Natural killer cell (primary cell): ENCODE results near the gene CHD2. TPM values are rescaled to one million over a fixed set of nuclear protein-coding genes. Genes with fewer than 3 reads are reported as not detected.
"Not testable (repeated sequence)": the region's sequence is repeated elsewhere in the genome, so short reads cannot be mapped to it uniquely, and the experiment has no call there.

Experiments
- ATAC-seq, 3 donors: fragments of 150-1000 bp in 2 of 3; fragments of 200-7000 bp in 1 of 3; cut with Tn5 transposase; 1 replicate in 1 of 3; 2 replicates in 2 of 3; pipeline ENCODE4 v1.10.0; 2021; ENCODE audit warnings: mild to moderate bottlenecking in 2 of 3, moderate library complexity in 2 of 3
- DNase-seq, 2 donors: peaks; one replicate each; pipeline versions ENCODE4 v3.0.0 to v3.0.0-alpha.2; 2013 to 2021; ENCODE audit warnings: mixed read lengths in 1 of 2
- H3K27ac ChIP-seq: one replicate; pipeline ENCODE4 v1.5.1; 2013; ENCODE audit warnings: mild to moderate bottlenecking, low read length
- H3K27me3 ChIP-seq: one replicate; pipeline ENCODE4 v1.6.1; 2013; ENCODE audit warnings: low read length; ENCODE audit not compliant: control insufficient read depth, insufficient read depth
- H3K36me3 ChIP-seq: one replicate; pipeline ENCODE4 v1.6.1; 2013; ENCODE audit warnings: low read length; ENCODE audit not compliant: control insufficient read depth, insufficient read depth
- H3K4me1 ChIP-seq: one replicate; pipeline ENCODE4 v1.6.1; 2013; ENCODE audit warnings: low read length; ENCODE audit not compliant: control insufficient read depth, insufficient read depth
- H3K4me3 ChIP-seq: one replicate; pipeline ENCODE4 v1.5.1; 2013; ENCODE audit warnings: low read length
- H3K9me3 ChIP-seq: one replicate; pipeline ENCODE4 v1.6.1; 2013; ENCODE audit warnings: low read length; ENCODE audit not compliant: control insufficient read depth, insufficient read depth
- H3K27ac Mint-ChIP-seq, 2 donors: one replicate each; pipeline ENCODE4 v1.8.0; 2022; ENCODE audit warnings: mild to moderate bottlenecking in 2 of 2, mixed read lengths in 2 of 2, moderate library complexity in 1 of 2
- H3K27me3 Mint-ChIP-seq, 2 donors: one replicate each; pipeline ENCODE4 v1.8.0; 2022; ENCODE audit warnings: low read depth in 2 of 2, mixed read lengths in 2 of 2
- H3K36me3 Mint-ChIP-seq: one replicate; pipeline ENCODE4 v1.8.0; 2022; ENCODE audit warnings: mixed read lengths
- H3K4me1 Mint-ChIP-seq, 2 donors: one replicate each; pipeline ENCODE4 v1.8.0; 2022; ENCODE audit warnings: mixed read lengths in 2 of 2
- H3K4me3 Mint-ChIP-seq: one replicate; pipeline ENCODE4 v1.8.0; 2022; ENCODE audit warnings: mild to moderate bottlenecking, moderate library complexity, mixed read lengths
- H3K9me3 Mint-ChIP-seq, 2 donors: one replicate each; pipeline ENCODE4 v1.8.0; 2022; ENCODE audit warnings: mixed read lengths in 2 of 2
- CTCF ChIP-seq: fragments of 200-600 bp; IDR thresholded peaks from one replicate; pipeline ENCODE4 v1.8.0; 2022; ENCODE audit warnings: antibody characterized with exemption
- WGBS: methylation state at CpG from one replicate; pipeline ENCODE4 v1.1.7; 2013; ENCODE audit warnings: missing lambda C conversion rate; ENCODE audit not compliant: insufficient coverage; 5-methylcytosine and 5-hydroxymethylcytosine counted together
- intact Hi-C: fragments of 100-400 bp; cut with micrococcal nuclease; formaldehyde crosslinking; loops from one replicate; pipeline ENCODE4 v1.14.2; 2022
- total RNA-seq, 4 donors: library from RNA; stranded (reverse); fragments of 120-200 nt in 1 of 4; gene quantifications; one replicate each; pipeline versions ENCODE4 v1.2.3 to v1.2.4, GENCODE V29; 2013 to 2022

The CHD2 gene
- total RNA-seq, 3 donors from 2014 or later (not counting 1 experiment from before 2014, with no cell fraction given): 418 to 449 (median 441) TPM

GRCh38 chr15:93059442-93059841, 159.3 kb downstream of the CHD2 start:
- intact Hi-C loops: no loop called here
- Mint-ChIP-seq H3K27me3 (peaks cover 5 to 19% of the 10 kb centered on the region in 2 donors), H3K4me1 (no peaks in the 10 kb centered on the region), H3K9me3 (no peaks in the 10 kb centered on the region), H3K4me3 (no peak overlapping the region), H3K36me3 (no peaks in the 10 kb centered on the region), H3K27ac (no peak overlapping the region)
- TF ChIP-seq CTCF: no peak
- Histone ChIP-seq H3K36me3 (no peaks in the 10 kb centered on the region), H3K27me3 (no peaks in the 10 kb centered on the region), H3K4me1 (no peaks in the 10 kb centered on the region), H3K9me3 (no peaks in the 10 kb centered on the region), H3K27ac (no peak overlapping the region), H3K4me3 (no peak overlapping the region)
- WGBS: 79% methylated on average over 7 of the region's 8 CpGs
- ATAC-seq (no peak), DNase-seq (no peak)

- Mint-ChIP-seq H3K27ac (no peak overlapping the region), H3K4me3 (no peak overlapping the region), H3K36me3 (no peaks in the 10 kb centered on the region), H3K4me1 (no peaks in the 10 kb centered on the region), H3K9me3 (no peaks in the 10 kb centered on the region), H3K27me3 (peaks cover 9 to 29% of the 10 kb centered on the region in 2 donors)
- Histone ChIP-seq H3K4me3 (no peak overlapping the region), H3K36me3 (no peaks in the 10 kb centered on the region), H3K9me3 (no peaks in the 10 kb centered on the region), H3K4me1 (no peaks in the 10 kb centered on the region), H3K27me3 (no peaks in the 10 kb centered on the region), H3K27ac (no peak overlapping the region)
- DNase-seq (no peak), ATAC-seq (no peak)
- WGBS: 90% methylated on average over 19 of the region's 19 CpGs
- intact Hi-C loops: no loop called here
- no peak for TF ChIP-seq CTCF
These were observed 160.5 kb downstream of the CHD2 start for GRCh38 chr15:93060336-93061248.

GRCh38 chr15:93062628-93063261, 162.6 kb downstream of the CHD2 start:
- H3K9me3 Mint-ChIP-seq, H3K9me3 ChIP-seq: not testable (repeated sequence)

GRCh38 chr15:93063262-93063671, 163.1 kb downstream of the CHD2 start:
- ATAC-seq: no peak
- no peak for TF ChIP-seq CTCF
- H3K9me3 ChIP-seq: no peaks in the 10 kb centered on the region
- no peak overlapping the region for H3K27ac ChIP-seq
- H3K4me1 Mint-ChIP-seq: no peaks in the 10 kb centered on the region
- no peak overlapping the region for H3K27ac Mint-ChIP-seq
- H3K4me1 ChIP-seq: no peaks in the 10 kb centered on the region
- 90% methylated on average over 6 of the region's 8 CpGs for WGBS
- intact Hi-C loops: no loop called here
- no peak overlapping the region for H3K4me3 ChIP-seq
- H3K4me3 Mint-ChIP-seq: no peak overlapping the region
- peaks cover 9 to 20% of the 10 kb centered on the region in 2 donors for H3K27me3 Mint-ChIP-seq
- H3K36me3 Mint-ChIP-seq: no peaks in the 10 kb centered on the region
- no peak for DNase-seq
- no peaks in the 10 kb centered on the region for H3K27me3 ChIP-seq
- H3K36me3 ChIP-seq: no peaks in the 10 kb centered on the region
- no peaks in the 10 kb centered on the region for H3K9me3 Mint-ChIP-seq

More at GRCh38 chr15:93062628-93063261, 162.6 kb downstream of the CHD2 start:
- H3K27ac Mint-ChIP-seq, H3K4me3 ChIP-seq, H3K4me1 ChIP-seq, H3K27ac ChIP-seq, DNase-seq, H3K27me3 ChIP-seq, H3K4me1 Mint-ChIP-seq, ATAC-seq, H3K36me3 ChIP-seq, H3K36me3 Mint-ChIP-seq, intact Hi-C loops: not testable (repeated sequence)
- peaks cover 9 to 25% of the 10 kb centered on the region in 2 donors for H3K27me3 Mint-ChIP-seq
- WGBS: 86% methylated on average over 9 of the region's 13 CpGs
- peak overlapping the region; percentile 13 for H3K4me3 Mint-ChIP-seq
